Measurements from ENCODE around the gene EXOSC5.
A peak's percentile ranks its signal among the peaks of the same experiment; 100 is the strongest.

Gene EXOSC5

GRCh38 chr19:41431426-41432386, 34.5 kb upstream of the EXOSC5 start:
- H3K4me3 ChIP-seq (replicated peaks in 1 of 2; ENCODE audit: low read depth in 2 of 2, low read length in 2 of 2), result no peak overlapping the region
- TF ChIP-seq, protein P1, sequence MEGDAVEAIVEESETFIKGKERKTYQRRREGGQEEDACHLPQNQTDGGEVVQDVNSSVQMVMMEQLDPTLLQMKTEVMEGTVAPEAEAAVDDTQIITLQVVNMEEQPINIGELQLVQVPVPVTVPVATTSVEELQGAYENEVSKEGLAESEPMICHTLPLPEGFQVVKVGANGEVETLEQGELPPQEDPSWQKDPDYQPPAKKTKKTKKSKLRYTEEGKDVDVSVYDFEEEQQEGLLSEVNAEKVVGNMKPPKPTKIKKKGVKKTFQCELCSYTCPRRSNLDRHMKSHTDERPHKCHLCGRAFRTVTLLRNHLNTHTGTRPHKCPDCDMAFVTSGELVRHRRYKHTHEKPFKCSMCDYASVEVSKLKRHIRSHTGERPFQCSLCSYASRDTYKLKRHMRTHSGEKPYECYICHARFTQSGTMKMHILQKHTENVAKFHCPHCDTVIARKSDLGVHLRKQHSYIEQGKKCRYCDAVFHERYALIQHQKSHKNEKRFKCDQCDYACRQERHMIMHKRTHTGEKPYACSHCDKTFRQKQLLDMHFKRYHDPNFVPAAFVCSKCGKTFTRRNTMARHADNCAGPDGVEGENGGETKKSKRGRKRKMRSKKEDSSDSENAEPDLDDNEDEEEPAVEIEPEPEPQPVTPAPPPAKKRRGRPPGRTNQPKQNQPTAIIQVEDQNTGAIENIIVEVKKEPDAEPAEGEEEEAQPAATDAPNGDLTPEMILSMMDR (IDR thresholded peaks at IDR 0.05; ENCODE audit: low read depth, low read length), result peak; percentile 35
- DNase-seq (ENCODE audit: low read depth in 2 of 2), result peak; percentile 40 to 57

GRCh38 chr19:41430922-41431321, 33.8 kb upstream of the EXOSC5 start:
- DNase-seq (ENCODE audit: low read depth in 2 of 2), result no peak

DNA sequence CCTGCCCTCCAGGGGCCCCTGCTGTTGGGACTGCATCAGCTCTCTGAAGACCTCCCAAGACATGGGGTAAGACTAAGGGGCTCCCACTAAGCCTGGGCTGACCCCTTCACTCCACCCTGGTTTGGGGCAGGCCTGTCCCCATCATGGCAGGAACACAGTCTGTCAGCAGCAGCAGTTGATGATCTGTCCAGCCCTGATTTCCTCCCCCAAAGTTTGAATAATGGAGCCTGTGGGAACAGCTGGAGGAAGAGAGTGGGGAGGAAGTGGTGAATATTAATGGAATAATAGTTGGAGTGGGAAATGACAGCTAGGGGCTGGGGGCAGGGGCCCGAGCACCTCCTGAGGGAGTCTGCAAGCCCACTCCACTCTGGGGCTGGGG, 31.3 kb upstream of the EXOSC5 start:
- peak overlapping the region in 1 of 2 donors; percentile 53 for H3K4me3 ChIP-seq (replicated peaks in 1 of 2; ENCODE audit: low read depth in 2 of 2, low read length in 2 of 2)
- DNase-seq (ENCODE audit: low read depth in 2 of 2), result no peak
- TF ChIP-seq, protein P1 (IDR thresholded peaks at IDR 0.05; ENCODE audit: low read depth, low read length), result no peak

More at GRCh38 chr19:41430922-41431321, 33.8 kb upstream of the EXOSC5 start:
- TF ChIP-seq, protein P1 (IDR thresholded peaks at IDR 0.05; ENCODE audit: low read depth, low read length), result no peak
- H3K4me3 ChIP-seq (replicated peaks in 1 of 2; ENCODE audit: low read depth in 2 of 2, low read length in 2 of 2), result no peak overlapping the region

DNA sequence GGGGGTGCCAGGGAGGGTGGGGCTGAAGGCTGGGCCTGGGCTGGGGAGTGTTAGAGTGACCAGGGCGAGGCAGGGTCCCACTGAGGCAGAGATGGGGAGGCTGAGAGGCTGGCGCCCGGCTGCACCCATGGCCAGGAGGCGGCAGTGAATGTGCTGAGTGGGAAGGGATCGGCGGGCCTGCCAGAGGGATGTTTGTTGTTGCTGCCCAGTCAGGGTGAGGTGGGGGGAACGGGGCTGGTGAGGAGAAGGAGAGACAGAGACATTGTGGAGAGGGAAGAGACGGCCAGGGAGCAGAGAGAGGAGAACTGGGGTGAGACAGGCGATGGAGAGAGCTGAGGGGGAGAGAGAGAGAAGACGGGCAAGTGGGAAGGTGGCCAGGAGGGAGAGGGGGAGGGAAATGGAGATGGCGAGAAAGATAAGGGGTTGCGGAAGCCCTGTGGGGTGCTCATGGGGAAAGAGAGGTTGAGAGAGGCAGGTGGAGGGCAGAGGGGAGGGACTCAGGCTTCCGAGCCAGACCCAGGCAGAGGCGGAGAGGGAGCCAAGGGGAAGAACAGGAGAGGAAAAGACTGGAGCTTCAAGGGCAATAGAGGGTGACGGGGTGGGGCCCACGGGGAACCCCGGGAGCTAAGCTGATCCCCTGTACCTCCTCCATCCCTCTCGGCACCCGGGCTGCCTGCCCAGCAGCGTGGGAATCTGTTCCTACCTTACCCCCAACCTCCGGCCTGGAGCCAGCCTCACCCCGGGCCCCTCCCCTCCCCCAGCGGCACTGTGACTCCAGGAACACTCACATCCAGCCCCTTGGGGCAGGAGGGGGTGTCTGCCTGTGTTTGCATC, 30.7 kb upstream of the EXOSC5 start:
- DNase-seq (ENCODE audit: low read depth in 2 of 2), result no peak
- TF ChIP-seq, protein P1 (IDR thresholded peaks at IDR 0.05; ENCODE audit: low read depth, low read length), result no peak
- peak overlapping the region; percentile 29 to 53 for H3K4me3 ChIP-seq (replicated peaks in 1 of 2; ENCODE audit: low read depth in 2 of 2, low read length in 2 of 2)

DNA sequence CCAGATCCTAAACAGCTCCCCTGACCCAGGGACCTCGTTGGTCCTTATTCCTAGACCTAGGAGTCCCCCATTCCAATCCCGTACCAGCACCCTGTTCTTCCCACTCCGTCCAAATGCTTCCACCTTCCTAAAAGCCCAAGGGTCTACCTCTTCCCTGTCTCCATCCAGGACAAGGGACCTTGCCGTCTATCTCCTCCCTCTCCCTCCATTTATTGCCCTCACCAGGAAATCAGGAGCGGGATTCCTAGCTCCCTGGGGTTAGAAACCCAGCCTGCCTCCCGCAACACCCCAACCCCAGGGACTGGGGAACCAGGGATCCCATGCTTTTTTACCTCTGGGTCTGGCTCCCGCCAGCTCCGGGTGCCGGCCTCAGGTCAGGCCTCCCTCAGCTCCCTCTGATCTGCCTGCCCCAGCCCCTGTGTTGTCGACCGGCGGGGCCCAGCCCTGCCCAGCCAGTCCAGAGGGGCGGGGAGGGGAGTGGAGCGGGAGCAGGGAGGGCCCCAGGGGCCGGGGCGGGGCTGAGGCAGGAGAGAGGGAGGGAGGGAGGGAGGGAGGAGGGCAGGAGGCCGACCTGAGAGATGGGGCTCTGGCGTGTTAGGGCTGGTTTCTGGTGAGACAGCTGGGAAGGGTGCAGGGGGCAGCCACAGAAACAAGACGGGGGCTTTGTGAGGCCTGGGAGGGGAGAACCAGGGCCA, 29.9 kb upstream of the EXOSC5 start, which contains the start of gene B3GNT8:
TSS of gene B3GNT8 (minus strand) at position 423 of the 695 bp plus-strand sequence. CDS start 596 bp downstream, outside the sequence.
- DNase-seq (ENCODE audit: low read depth in 2 of 2), result peak; percentile 52 to 79
- peak within 1 kb of the TSS; percentile 38 to 53 for H3K4me3 ChIP-seq (replicated peaks in 1 of 2; ENCODE audit: low read depth in 2 of 2, low read length in 2 of 2)
- TF ChIP-seq, protein P1 (IDR thresholded peaks at IDR 0.05; ENCODE audit: low read depth, low read length), result no peak
